Endothelial cell of umbilical vein (primary cell): Measurements from ENCODE around the gene ALK. TPM values are rescaled to one million over a fixed set of nuclear protein-coding genes. Genes with fewer than 3 reads are reported as not detected.

Source experiments
- BruUV-seq: library from RNA; stranded (reverse); fragments of 400-500 nt; replicated peaks from 2 replicates; lab custom pipeline; 2021; lab: Mats Ljungman, UMichigan
- CTCF ChIA-PET: fragments of 300-600, 350-600 bp; sonication (Branson Sonifier 250); formaldehyde crosslinking; loops from one replicate; lab custom pipeline; 2021; ENCODE audit warnings: antibody characterized with exemption, inconsistent platforms; lab: Charles Lee
- POLR2A ChIA-PET: fragments of 300-600, 350-600 bp; sonication (Branson Sonifier 250); formaldehyde crosslinking; loops from one replicate; lab custom pipeline; 2021; ENCODE audit warnings: antibody characterized with exemption, inconsistent platforms; lab: Charles Lee
- DNase-seq: peaks from one replicate; pipeline ENCODE4 v3.0.0-alpha.2; 2011; ENCODE audit warnings: low read depth, low spot score
- FAIRE-seq: peaks from 2 replicates; lab custom pipeline; 2011; peaks lifted over from hg19 to GRCh38; lab: Jason Lieb, UNC
- H2AFZ ChIP-seq: 2 replicates; pipeline ENCODE4 v1.6.0; 2012; ENCODE audit warnings: low read depth, low read length, control low read depth, inconsistent platforms
- H3K27ac ChIP-seq: 2 replicates; pipeline ENCODE4 v1.5.1; 2011; ENCODE audit warnings: low read depth, mild to moderate bottlenecking, control low read depth, low read length, moderate library complexity; ENCODE audit not compliant: insufficient read depth
- H3K27me3 ChIP-seq, 2 experiments: 2 replicates each; pipeline versions ENCODE4 v1.6.0 to v1.6.1; 2011; ENCODE audit warnings: low read length in 2 of 2, mixed read lengths in 1 of 2; ENCODE audit not compliant: control insufficient read depth in 2 of 2, insufficient read depth in 2 of 2
- H3K36me3 ChIP-seq, 2 experiments: 2 replicates in 1 of 2; 3 replicates in 1 of 2; pipeline ENCODE4 v1.5.1; 2011; ENCODE audit warnings: low read length in 2 of 2, mild to moderate bottlenecking in 1 of 2, moderate library complexity in 1 of 2; ENCODE audit not compliant: control insufficient read depth in 2 of 2, insufficient read depth in 2 of 2; ENCODE audit errors: extremely low read depth in 1 of 2
- H3K4me1 ChIP-seq: 3 replicates; pipeline ENCODE4 v1.5.1; 2011; ENCODE audit warnings: mild to moderate bottlenecking, low read length; ENCODE audit not compliant: control insufficient read depth, insufficient read depth; ENCODE audit errors: extremely low read depth
- H3K4me2 ChIP-seq: 2 replicates; pipeline ENCODE4 v1.6.1; 2011; ENCODE audit warnings: low read length, control low read depth, mixed read lengths; ENCODE audit not compliant: insufficient read depth
- H3K4me3 ChIP-seq, 3 experiments: fragments of 200-600 bp in 1 of 3; sonication (generic), shearing (Covaris generic) in 1 of 3; replicated peaks in 1 of 3; 2 replicates each; pipeline ENCODE4 v1.5.1; 2011 to 2016; ENCODE audit warnings: control low read depth in 3 of 3, low read length in 3 of 3, mild to moderate bottlenecking in 2 of 3, inconsistent platforms in 1 of 3, low read depth in 1 of 3, moderate library complexity in 1 of 3; ENCODE audit not compliant: insufficient read depth in 1 of 3
- H3K79me2 ChIP-seq: 2 replicates; pipeline ENCODE4 v1.6.0; 2012; ENCODE audit warnings: low read length, inconsistent platforms; ENCODE audit not compliant: control insufficient read depth, insufficient read depth
- H3K9ac ChIP-seq: replicated peaks from 2 replicates; pipeline ENCODE3; 2011; ENCODE audit warnings: low read length, control low read depth; ENCODE audit not compliant: insufficient read depth; ENCODE audit errors: extremely low read depth
- H3K9me1 ChIP-seq: replicated peaks from 3 replicates; pipeline ENCODE4 v1.6.0; 2011; ENCODE audit warnings: mild to moderate bottlenecking, low read length; ENCODE audit not compliant: control insufficient read depth, insufficient read depth; ENCODE audit errors: extremely low read depth
- H3K9me3 ChIP-seq: replicated peaks from 2 replicates; pipeline ENCODE4 v1.5.1; 2012; ENCODE audit warnings: low read length, inconsistent platforms; ENCODE audit not compliant: control insufficient read depth, insufficient read depth
- H4K20me1 ChIP-seq: replicated peaks from 2 replicates; pipeline ENCODE3; 2011; ENCODE audit warnings: mild to moderate bottlenecking, low read length; ENCODE audit not compliant: control insufficient read depth, insufficient read depth; ENCODE audit errors: extremely low read depth
- EZH2 ChIP-seq: IDR thresholded peaks from 2 replicates; pipeline ENCODE4 v1.6.1; 2012; ENCODE audit warnings: borderline replicate concordance, low read depth, mild to moderate bottlenecking, moderate library complexity, low read length, inconsistent platforms; ENCODE audit not compliant: severe bottlenecking
- FOS ChIP-seq: IDR thresholded peaks from 2 replicates; pipeline ENCODE4 v1.6.1; 2011; ENCODE audit warnings: mild to moderate bottlenecking, low read length, moderate library complexity, borderline replicate concordance; ENCODE audit not compliant: insufficient read depth
- GATA2 ChIP-seq: IDR thresholded peaks from 2 replicates; pipeline ENCODE4 v1.7.0; 2011; ENCODE audit warnings: low read depth, mild to moderate bottlenecking, moderate library complexity, mixed read lengths, low read length; ENCODE audit not compliant: insufficient read length, insufficient read depth
- JUN ChIP-seq: IDR thresholded peaks from 2 replicates; pipeline ENCODE4 v1.6.1; 2011; ENCODE audit warnings: borderline replicate concordance, low read depth; ENCODE audit not compliant: insufficient read length, insufficient read depth
- MYC ChIP-seq: IDR thresholded peaks from one replicate; pipeline ENCODE4 v1.6.1; 2011; ENCODE audit warnings: mild to moderate bottlenecking, low read depth, low read length
- POLR2A ChIP-seq: IDR thresholded peaks from 2 replicates; pipeline ENCODE4 v1.6.1; 2012; ENCODE audit warnings: low read depth, mild to moderate bottlenecking, control low read depth, low read length
- POLR2AphosphoS5 ChIP-seq: IDR thresholded peaks from 2 replicates; pipeline ENCODE4 v1.6.1; 2012; ENCODE audit warnings: low read depth, mild to moderate bottlenecking, control low read depth, low read length, moderate library complexity; ENCODE audit not compliant: insufficient read depth
- dilution Hi-C: fragments of 300-500 bp; cut with MboI; formaldehyde crosslinking; loops from one replicate; pipeline ENCODE4 v1.15.0; 2019; ENCODE audit warnings: low sequenced_read_pairs; ENCODE audit not compliant: extremely low pct_ligation_motif_present
- intact Hi-C: fragments of 100-400 bp; cut with micrococcal nuclease; formaldehyde crosslinking; loops from one replicate; pipeline ENCODE4 v1.10.0; 2022
- polyA plus RNA-seq, 4 experiments: library from polyadenylated mRNA; depleted of rRNA in 3 of 4; stranded (reverse) in 3 of 4; unstranded in 1 of 4; fragments of >200 nt; gene quantifications; 2 replicates each; pipeline versions ENCODE4 v1.2.1 to v1.2.3, GENCODE V29; 2011 to 2012; ENCODE audit warnings: missing spikeins in 1 of 4
- total RNA-seq: library from RNA; stranded (reverse); gene quantifications from 2 replicates; pipeline ENCODE4 v1.2.3, GENCODE V29; 2021
- TF ChIP-seq, protein P1 (sequence below): IDR thresholded peaks from 2 replicates; pipeline ENCODE4 v1.6.1; 2011; ENCODE audit not compliant: insufficient read depth, insufficient read length
- TF ChIP-seq, protein P2 (sequence below), 2 donors: IDR thresholded peaks; 1 replicate in 1 of 2; 2 replicates in 1 of 2; pipeline ENCODE4 v1.5.1; 2011; ENCODE audit warnings: low read length in 2 of 2, mild to moderate bottlenecking in 2 of 2, moderate library complexity in 2 of 2, control low read depth in 1 of 2, inconsistent platforms in 1 of 2, low read depth in 1 of 2; ENCODE audit not compliant: insufficient read depth in 1 of 2; ENCODE audit errors: extremely low read depth in 1 of 2

The ALK gene
- total and polyA plus RNA-seq, 2 donors (not counting 3 experiments of a cell fraction or from before 2014, with no cell fraction given): not detected

DNA sequence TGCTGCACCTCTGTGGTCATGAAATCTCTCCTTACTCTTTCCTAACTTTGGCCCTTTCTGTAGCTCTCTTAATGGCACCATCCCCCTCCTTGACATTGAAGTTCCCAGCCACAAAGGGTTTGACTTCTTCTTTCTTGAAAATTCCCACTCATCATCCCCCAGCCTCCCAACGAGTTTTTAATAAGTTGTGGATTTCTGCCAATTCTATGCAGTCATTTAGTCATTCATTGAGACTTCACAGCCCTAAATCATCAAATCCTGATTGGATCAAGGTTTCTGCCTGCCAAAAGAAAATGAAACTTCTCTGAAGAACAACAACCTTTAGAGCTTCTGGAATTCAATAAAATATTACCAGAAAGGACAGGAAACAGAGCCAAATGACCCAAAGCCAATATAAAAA lies 451.9 kb downstream of the ALK start:
- Histone ChIP-seq H3K4me2 (no peak overlapping the region), H2AFZ (no peak overlapping the region), H3K4me1 (no peaks in the 10 kb centered on the region), H3K27ac (no peak overlapping the region), H3K9me1 (no peaks in the 10 kb centered on the region), H4K20me1 (no peaks in the 10 kb centered on the region), H3K36me3 (no peaks in the 10 kb centered on the region), H3K27me3 (no peaks in the 10 kb centered on the region), H3K9me3 (no peaks in the 10 kb centered on the region), H3K4me3 (no peak overlapping the region), H3K9ac (no peak overlapping the region), H3K79me2 (no peaks in the 10 kb centered on the region)
- dilution Hi-C loops: no loop called here
- no peak for FAIRE-seq
- TF ChIP-seq JUN: no peak
- no peak for TF ChIP-seq GATA2
- TF ChIP-seq, protein P1, sequence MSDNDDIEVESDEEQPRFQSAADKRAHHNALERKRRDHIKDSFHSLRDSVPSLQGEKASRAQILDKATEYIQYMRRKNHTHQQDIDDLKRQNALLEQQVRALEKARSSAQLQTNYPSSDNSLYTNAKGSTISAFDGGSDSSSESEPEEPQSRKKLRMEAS: no peak
- TF ChIP-seq FOS: no peak
- intact Hi-C loops: no loop called here
- DNase-seq: no peak
- ChIA-PET CTCF (no interaction called here), POLR2A (no interaction called here)
- BruUV-seq: no TSS peak

DNA sequence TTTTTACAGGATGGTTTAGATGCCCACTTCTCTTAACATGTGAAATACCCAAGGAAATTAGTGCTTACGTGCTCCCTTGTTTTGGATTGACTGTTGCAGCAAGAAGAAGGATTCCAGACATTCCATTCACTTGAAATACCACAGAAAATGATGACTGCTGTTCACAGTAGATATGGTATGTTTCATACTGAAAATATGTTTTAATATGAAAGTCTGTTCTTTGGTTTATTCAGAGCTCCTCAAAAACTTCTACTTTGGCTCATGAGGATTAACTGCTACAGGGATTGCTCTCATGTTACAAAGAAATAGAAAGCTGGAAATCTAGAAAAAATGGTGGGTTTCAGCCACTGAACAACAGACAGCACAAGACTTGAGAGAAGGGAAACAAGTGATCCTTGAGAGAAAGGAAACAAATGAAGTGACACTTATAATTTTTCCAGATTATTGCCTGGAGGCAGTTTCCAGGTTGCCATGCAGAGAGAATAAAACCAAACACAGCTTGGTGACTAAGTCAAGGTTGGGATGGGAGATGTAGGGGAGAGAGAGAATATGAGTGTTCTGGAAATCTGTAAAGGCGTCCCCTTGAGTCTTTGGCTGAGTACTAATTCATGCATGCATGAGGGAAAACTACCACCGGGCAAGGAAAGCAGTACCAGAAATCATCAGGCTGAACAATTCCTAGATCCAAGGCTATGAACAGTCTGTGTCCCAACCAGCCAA lies 458.0 kb downstream of the ALK start:
- no TSS peak for BruUV-seq
- dilution Hi-C loops (no loop called here), intact Hi-C loops (no loop called here)
- DNase-seq (no peak), FAIRE-seq (no peak)
- H3K79me2 ChIP-seq: no peaks in the 10 kb centered on the region
- no peak overlapping the region for H3K27ac ChIP-seq
- H2AFZ ChIP-seq: no peak overlapping the region
- POLR2A ChIA-PET: no interaction called here
- TF ChIP-seq GATA2: no peak
- TF ChIP-seq, protein P2, sequence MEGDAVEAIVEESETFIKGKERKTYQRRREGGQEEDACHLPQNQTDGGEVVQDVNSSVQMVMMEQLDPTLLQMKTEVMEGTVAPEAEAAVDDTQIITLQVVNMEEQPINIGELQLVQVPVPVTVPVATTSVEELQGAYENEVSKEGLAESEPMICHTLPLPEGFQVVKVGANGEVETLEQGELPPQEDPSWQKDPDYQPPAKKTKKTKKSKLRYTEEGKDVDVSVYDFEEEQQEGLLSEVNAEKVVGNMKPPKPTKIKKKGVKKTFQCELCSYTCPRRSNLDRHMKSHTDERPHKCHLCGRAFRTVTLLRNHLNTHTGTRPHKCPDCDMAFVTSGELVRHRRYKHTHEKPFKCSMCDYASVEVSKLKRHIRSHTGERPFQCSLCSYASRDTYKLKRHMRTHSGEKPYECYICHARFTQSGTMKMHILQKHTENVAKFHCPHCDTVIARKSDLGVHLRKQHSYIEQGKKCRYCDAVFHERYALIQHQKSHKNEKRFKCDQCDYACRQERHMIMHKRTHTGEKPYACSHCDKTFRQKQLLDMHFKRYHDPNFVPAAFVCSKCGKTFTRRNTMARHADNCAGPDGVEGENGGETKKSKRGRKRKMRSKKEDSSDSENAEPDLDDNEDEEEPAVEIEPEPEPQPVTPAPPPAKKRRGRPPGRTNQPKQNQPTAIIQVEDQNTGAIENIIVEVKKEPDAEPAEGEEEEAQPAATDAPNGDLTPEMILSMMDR (IDR thresholded peaks at IDR 0.05; ENCODE audit: extremely low read depth in 1 of 2, insufficient read depth in 1 of 2, low read depth in 1 of 2, low read length in 2 of 2): no peak
- no peak for TF ChIP-seq MYC
- no peak for TF ChIP-seq EZH2
- TF ChIP-seq, protein P1: no peak
- TF ChIP-seq FOS: no peak
- no peak for TF ChIP-seq JUN
- TF ChIP-seq POLR2A: no peak
- no peak for TF ChIP-seq POLR2AphosphoS5
- no peaks in the 10 kb centered on the region for H3K9me3 ChIP-seq
- H3K36me3 ChIP-seq: no peaks in the 10 kb centered on the region
- H3K9me1 ChIP-seq: no peaks in the 10 kb centered on the region
- no peaks in the 10 kb centered on the region for H3K4me1 ChIP-seq
- H3K4me2 ChIP-seq: no peak overlapping the region
- no peak overlapping the region for H3K9ac ChIP-seq
- no peaks in the 10 kb centered on the region for H3K27me3 ChIP-seq
- CTCF ChIA-PET: no interaction called here
- no peaks in the 10 kb centered on the region for H4K20me1 ChIP-seq
- H3K4me3 ChIP-seq: no peak overlapping the region
